Measurements from ENCODE around the gene CNTNAP2. TPM values are rescaled to one million over a fixed set of nuclear protein-coding genes. Genes with fewer than 3 reads are reported as not detected.
A peak's percentile ranks its signal among the peaks of the same experiment; 100 is the strongest.
"Not testable (repeated sequence)": the region's sequence is repeated elsewhere in the genome, so short reads cannot be mapped to it uniquely, and the experiment has no call there.

Gene CNTNAP2
- total and polyA plus RNA-seq, 4 donors: 0.14 to 2.3 (median 1.1) TPM

DNA sequence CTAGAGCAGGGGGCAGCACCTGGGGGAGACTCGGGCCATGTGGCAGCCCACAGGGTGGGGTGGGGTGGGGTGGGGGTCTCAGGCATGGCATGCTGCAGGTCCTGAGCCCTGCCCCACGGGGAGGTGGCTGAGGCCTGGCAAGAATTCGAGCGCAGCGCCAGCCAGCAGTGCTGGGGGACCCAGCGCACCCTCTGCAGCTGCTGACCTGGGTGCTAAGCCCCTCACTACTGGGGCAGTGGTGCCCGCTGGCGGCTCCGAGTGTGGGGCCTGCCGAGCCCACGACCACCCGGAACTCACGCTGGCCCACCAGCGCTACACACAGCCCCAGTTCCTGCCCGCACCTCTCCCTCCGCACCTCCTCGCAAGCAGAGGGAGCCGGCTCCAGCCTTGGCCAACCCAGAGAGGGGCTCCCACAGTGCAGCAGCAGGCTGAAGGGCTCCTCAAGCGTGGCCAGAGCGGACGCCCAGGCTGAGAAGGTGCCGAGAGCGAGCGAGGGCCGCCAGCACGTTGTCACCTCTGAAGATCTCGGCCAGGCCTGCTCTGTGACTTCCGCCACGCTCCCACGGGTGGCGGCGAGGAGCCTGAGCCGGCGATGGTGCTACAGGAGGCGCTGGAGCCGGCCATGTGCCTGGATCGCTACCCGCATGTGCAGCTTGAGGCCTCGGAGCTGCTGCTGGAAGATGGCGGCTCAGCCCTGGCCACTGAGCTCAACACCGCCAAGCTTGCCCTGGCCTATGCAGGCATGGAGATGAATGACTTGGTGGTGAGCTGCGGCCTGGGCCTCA, 2328.9 kb downstream of the CNTNAP2 start:
- Histone ChIP-seq H3K4me3 (ENCODE audit: low read depth in 1 of 3, low read length in 3 of 3) (peak overlapping the region in 2 of 3 donors; percentile 11 to 26), H3K27me3 (ENCODE audit: control insufficient read depth in 4 of 4, insufficient read depth in 4 of 4, low read length in 3 of 4) (no peaks in the 10 kb centered on the region), H3K9me3 (ENCODE audit: control insufficient read depth in 4 of 4, low read length in 3 of 4) (peaks cover 0 to 5% (median 0%) of the 10 kb centered on the region in 4 donors), H3K9ac (ENCODE audit: low read depth in 1 of 2, low read length in 2 of 2) (no peak overlapping the region), H3K4me1 (ENCODE audit: control insufficient read depth in 4 of 4, insufficient read depth in 4 of 4, low read length in 3 of 4) (peaks cover 0 to 11% (median 7%) of the 10 kb centered on the region in 4 donors), H3K36me3 (ENCODE audit: control insufficient read depth in 4 of 4, insufficient read depth in 3 of 4, low read depth in 1 of 4, low read length in 3 of 4) (no peaks in the 10 kb centered on the region), H3K27ac (ENCODE audit: low read depth in 1 of 2, low read length in 2 of 2) (no peak overlapping the region)
- DNase-seq (ENCODE audit: low spot score): no peak
- TF ChIP-seq, protein P1, sequence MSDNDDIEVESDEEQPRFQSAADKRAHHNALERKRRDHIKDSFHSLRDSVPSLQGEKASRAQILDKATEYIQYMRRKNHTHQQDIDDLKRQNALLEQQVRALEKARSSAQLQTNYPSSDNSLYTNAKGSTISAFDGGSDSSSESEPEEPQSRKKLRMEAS (IDR thresholded peaks at IDR 0.05): no peak
- TF ChIP-seq GABPA (IDR thresholded peaks at IDR 0.05 in 1 of 2, conservative IDR thresholded peaks at IDR 0.05 in 1 of 2) (no peak), RXRA (IDR thresholded peaks at IDR 0.05) (no peak), SP1 (IDR thresholded peaks at IDR 0.05) (no peak), JUND (IDR thresholded peaks at IDR 0.05) (no peak), TAF1 (conservative IDR thresholded peaks at IDR 0.05) (no peak), FOXA1 (IDR thresholded peaks at IDR 0.05) (no peak), NR2F2 (IDR thresholded peaks at IDR 0.05) (no peak)
- TF ChIP-seq, protein P2, sequence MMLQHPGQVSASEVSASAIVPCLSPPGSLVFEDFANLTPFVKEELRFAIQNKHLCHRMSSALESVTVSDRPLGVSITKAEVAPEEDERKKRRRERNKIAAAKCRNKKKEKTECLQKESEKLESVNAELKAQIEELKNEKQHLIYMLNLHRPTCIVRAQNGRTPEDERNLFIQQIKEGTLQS (IDR thresholded peaks at IDR 0.05): no peak
- TF ChIP-seq, protein P3, sequence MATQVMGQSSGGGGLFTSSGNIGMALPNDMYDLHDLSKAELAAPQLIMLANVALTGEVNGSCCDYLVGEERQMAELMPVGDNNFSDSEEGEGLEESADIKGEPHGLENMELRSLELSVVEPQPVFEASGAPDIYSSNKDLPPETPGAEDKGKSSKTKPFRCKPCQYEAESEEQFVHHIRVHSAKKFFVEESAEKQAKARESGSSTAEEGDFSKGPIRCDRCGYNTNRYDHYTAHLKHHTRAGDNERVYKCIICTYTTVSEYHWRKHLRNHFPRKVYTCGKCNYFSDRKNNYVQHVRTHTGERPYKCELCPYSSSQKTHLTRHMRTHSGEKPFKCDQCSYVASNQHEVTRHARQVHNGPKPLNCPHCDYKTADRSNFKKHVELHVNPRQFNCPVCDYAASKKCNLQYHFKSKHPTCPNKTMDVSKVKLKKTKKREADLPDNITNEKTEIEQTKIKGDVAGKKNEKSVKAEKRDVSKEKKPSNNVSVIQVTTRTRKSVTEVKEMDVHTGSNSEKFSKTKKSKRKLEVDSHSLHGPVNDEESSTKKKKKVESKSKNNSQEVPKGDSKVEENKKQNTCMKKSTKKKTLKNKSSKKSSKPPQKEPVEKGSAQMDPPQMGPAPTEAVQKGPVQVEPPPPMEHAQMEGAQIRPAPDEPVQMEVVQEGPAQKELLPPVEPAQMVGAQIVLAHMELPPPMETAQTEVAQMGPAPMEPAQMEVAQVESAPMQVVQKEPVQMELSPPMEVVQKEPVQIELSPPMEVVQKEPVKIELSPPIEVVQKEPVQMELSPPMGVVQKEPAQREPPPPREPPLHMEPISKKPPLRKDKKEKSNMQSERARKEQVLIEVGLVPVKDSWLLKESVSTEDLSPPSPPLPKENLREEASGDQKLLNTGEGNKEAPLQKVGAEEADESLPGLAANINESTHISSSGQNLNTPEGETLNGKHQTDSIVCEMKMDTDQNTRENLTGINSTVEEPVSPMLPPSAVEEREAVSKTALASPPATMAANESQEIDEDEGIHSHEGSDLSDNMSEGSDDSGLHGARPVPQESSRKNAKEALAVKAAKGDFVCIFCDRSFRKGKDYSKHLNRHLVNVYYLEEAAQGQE (IDR thresholded peaks at IDR 0.05): no peak
- WGBS: 97% methylated on average over 42 of the region's 42 CpGs

DNA sequence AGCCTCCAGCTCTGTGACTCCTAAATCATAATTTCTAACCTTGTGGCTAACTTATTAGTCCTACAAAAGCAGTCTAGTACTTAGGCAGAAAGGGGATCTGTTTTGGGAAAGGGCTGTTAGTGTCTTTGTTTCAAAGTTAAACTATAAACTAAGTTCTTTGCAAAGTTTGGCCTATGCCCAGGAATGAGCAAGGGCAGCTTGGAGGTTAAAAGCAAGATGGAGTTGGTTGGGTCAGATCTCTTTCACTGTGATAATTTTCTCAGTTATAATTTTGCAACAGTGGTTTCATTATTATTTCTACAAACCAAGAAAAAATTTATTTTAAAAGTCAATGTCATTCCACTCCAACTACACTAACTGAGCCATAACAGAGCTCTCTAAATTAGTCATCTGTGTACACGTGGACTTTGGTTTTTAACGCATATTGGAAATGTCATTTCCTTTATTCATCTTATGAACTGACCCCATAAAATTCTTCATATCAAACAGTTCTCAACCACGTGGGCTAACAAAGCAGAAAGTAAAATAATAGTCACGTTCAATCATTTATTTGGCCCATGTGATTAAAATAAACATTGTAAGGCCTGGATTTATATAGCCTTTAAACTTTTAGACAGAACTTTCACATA, 2330.7 kb downstream of the CNTNAP2 start:
- no peak overlapping the region for H3K4me3 ChIP-seq (ENCODE audit: low read depth in 1 of 3, low read length in 3 of 3)
- H3K27me3 ChIP-seq (ENCODE audit: control insufficient read depth in 4 of 4, insufficient read depth in 4 of 4, low read length in 3 of 4): no peaks in the 10 kb centered on the region
- no peak for DNase-seq (ENCODE audit: low spot score)
- no peaks in the 10 kb centered on the region for H3K36me3 ChIP-seq (ENCODE audit: control insufficient read depth in 4 of 4, insufficient read depth in 3 of 4, low read depth in 1 of 4, low read length in 3 of 4)
- 38% methylated on average over 4 of the region's 4 CpGs for WGBS
- H3K9me3 ChIP-seq (ENCODE audit: control insufficient read depth in 4 of 4, low read length in 3 of 4): peaks cover 0 to 5% (median 0%) of the 10 kb centered on the region in 4 donors
- no peak overlapping the region for H3K27ac ChIP-seq (ENCODE audit: low read depth in 1 of 2, low read length in 2 of 2)
- TF ChIP-seq GABPA (IDR thresholded peaks at IDR 0.05 in 1 of 2, conservative IDR thresholded peaks at IDR 0.05 in 1 of 2) (no peak), SP1 (IDR thresholded peaks at IDR 0.05) (peak; percentile 22), RXRA (IDR thresholded peaks at IDR 0.05) (peak in 1 of 2 donors; percentile 37), HNF4A (conservative IDR thresholded peaks at IDR 0.05) (peak; percentile 47 to 76), EGR1 (IDR thresholded peaks at IDR 0.05; ENCODE audit: low read depth in 2 of 2) (no peak), JUND (IDR thresholded peaks at IDR 0.05) (peak; percentile 54 to 67)
- TF ChIP-seq, protein P3 (IDR thresholded peaks at IDR 0.05): no peak
- H3K9ac ChIP-seq (ENCODE audit: low read depth in 1 of 2, low read length in 2 of 2): no peak overlapping the region
- H3K4me1 ChIP-seq (ENCODE audit: control insufficient read depth in 4 of 4, insufficient read depth in 4 of 4, low read length in 3 of 4): peaks cover 0 to 11% (median 7%) of the 10 kb centered on the region in 4 donors

DNA sequence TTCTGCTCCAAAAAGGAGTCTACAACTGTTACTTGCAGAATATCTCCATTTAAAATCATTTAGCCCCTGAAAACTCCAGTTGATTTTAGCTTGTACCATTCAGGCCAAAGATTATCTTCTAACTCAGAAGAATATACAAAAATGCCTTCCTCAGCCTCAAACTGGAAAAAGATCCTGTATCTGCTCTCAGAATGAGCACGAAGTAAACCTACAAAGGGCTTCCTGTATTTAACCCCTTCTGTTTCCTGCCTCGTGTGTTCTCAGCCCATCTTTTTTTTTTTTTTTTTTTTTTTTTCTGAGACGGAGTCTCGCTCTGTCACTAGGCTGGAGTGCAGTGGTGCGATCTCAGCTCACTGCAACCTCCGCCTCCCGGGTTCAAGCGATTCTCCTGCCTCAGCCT, 2334.9 kb downstream of the CNTNAP2 start:
- H3K27me3 ChIP-seq (ENCODE audit: control insufficient read depth in 4 of 4, insufficient read depth in 4 of 4, low read length in 3 of 4); DNase-seq (ENCODE audit: low spot score); H3K4me3 ChIP-seq (ENCODE audit: low read depth in 1 of 3, low read length in 3 of 3); H3K4me1 ChIP-seq (ENCODE audit: control insufficient read depth in 4 of 4, insufficient read depth in 4 of 4, low read length in 3 of 4); H3K9me3 ChIP-seq (ENCODE audit: control insufficient read depth in 4 of 4, low read length in 3 of 4); H3K27ac ChIP-seq (ENCODE audit: low read depth in 1 of 2, low read length in 2 of 2); H3K36me3 ChIP-seq (ENCODE audit: control insufficient read depth in 4 of 4, insufficient read depth in 3 of 4, low read depth in 1 of 4, low read length in 3 of 4); H3K9ac ChIP-seq (ENCODE audit: low read depth in 1 of 2, low read length in 2 of 2): not testable (repeated sequence)
- WGBS: 83% methylated on average over 8 of the region's 8 CpGs
